IMR-90 (cell line): ENCODE results near the gene NTSR1. TPM values are rescaled to one million over a fixed set of nuclear protein-coding genes. Genes with fewer than 3 reads are reported as not detected.

Source experiments
- ATAC-seq: fragments of 200-7000 bp; cut with Tn5 transposase; 2 replicates; pipeline ENCODE4 v1.9.1; 2020; ENCODE audit warnings: low read depth, mild to moderate bottlenecking, moderate library complexity
- BruUV-seq: library from RNA; stranded (reverse); fragments of 400-500 nt; replicated peaks from 2 replicates; lab custom pipeline; 2021; lab: Mats Ljungman, UMichigan
- CTCF ChIA-PET: fragments of 300-600 bp; formaldehyde crosslinking; extraction: SDS; loops from one replicate; lab custom pipeline; 2021; ENCODE audit warnings: antibody characterized with exemption; lab: Yijun Ruan, JAX
- POLR2A ChIA-PET: fragments of 300-600 bp; sonication (Branson Sonifier 250); formaldehyde crosslinking; loops from one replicate; lab custom pipeline; 2022; ENCODE audit warnings: antibody characterized with exemption; ENCODE audit not compliant: unreplicated experiment; lab: Charles Lee
- DNase-seq: peaks from one replicate; pipeline ENCODE4 v3.0.0; 2013
- H2AFZ ChIP-seq: replicated peaks from 2 replicates; pipeline ENCODE3; 2013; ENCODE audit warnings: low read length, mild to moderate bottlenecking; ENCODE audit not compliant: poor library complexity
- H2AK5ac ChIP-seq: 2 replicates; pipeline ENCODE4 v1.6.1; 2013; ENCODE audit warnings: low read depth, low read length, inconsistent platforms
- H2AK9ac ChIP-seq: replicated peaks from 2 replicates; pipeline ENCODE3; 2013; ENCODE audit warnings: mild to moderate bottlenecking, low read depth, low read length, moderate library complexity; ENCODE audit not compliant: poor library complexity
- H2BK120ac ChIP-seq: 2 replicates; pipeline ENCODE4 v1.6.1; 2013; ENCODE audit warnings: low read depth, low read length, inconsistent platforms
- H2BK15ac ChIP-seq: 3 replicates; pipeline ENCODE4 v1.6.1; 2013; ENCODE audit warnings: low read depth, low read length, inconsistent platforms
- H2BK20ac ChIP-seq: 2 replicates; pipeline ENCODE4 v1.6.1; 2013; ENCODE audit warnings: low read depth, mild to moderate bottlenecking, inconsistent platforms, low read length, moderate library complexity
- H2BK5ac ChIP-seq: 2 replicates; pipeline ENCODE4 v1.6.1; 2013; ENCODE audit warnings: mild to moderate bottlenecking, low read depth, low read length, inconsistent platforms; ENCODE audit not compliant: poor library complexity, severe bottlenecking
- H3K14ac ChIP-seq: replicated peaks from 2 replicates; pipeline ENCODE4 v1.6.1; 2013; ENCODE audit warnings: low read depth, low read length, inconsistent platforms
- H3K18ac ChIP-seq: 2 replicates; pipeline ENCODE4 v1.6.1; 2013; ENCODE audit warnings: low read depth, low read length, control low read depth
- H3K23ac ChIP-seq: 2 replicates; pipeline ENCODE4 v1.6.1; 2013; ENCODE audit warnings: low read depth, low read length, inconsistent platforms
- H3K27ac ChIP-seq: 2 replicates; pipeline ENCODE4 v1.5.1; 2013; ENCODE audit warnings: mild to moderate bottlenecking, control low read depth, low read length; ENCODE audit not compliant: insufficient read depth
- H3K27me3 ChIP-seq: 2 replicates; pipeline ENCODE4 v1.6.1; 2013; ENCODE audit warnings: low read length; ENCODE audit not compliant: control insufficient read depth, insufficient read depth
- H3K36me3 ChIP-seq: 2 replicates; pipeline ENCODE4 v1.6.1; 2013; ENCODE audit warnings: low read length, mixed read lengths; ENCODE audit not compliant: control insufficient read depth, insufficient read depth
- H3K4ac ChIP-seq: 2 replicates; pipeline ENCODE4 v1.6.1; 2013; ENCODE audit warnings: low read depth, low read length, inconsistent platforms
- H3K4me1 ChIP-seq: 2 replicates; pipeline ENCODE4 v1.6.1; 2013; ENCODE audit warnings: low read length, mixed read lengths; ENCODE audit not compliant: control insufficient read depth, insufficient read depth
- H3K4me2 ChIP-seq: 2 replicates; pipeline ENCODE4 v1.6.1; 2013; ENCODE audit warnings: low read depth, mild to moderate bottlenecking, control low read depth, low read length, moderate library complexity
- H3K4me3 ChIP-seq: 2 replicates; pipeline ENCODE4 v1.5.1; 2013; ENCODE audit warnings: low read depth, mild to moderate bottlenecking, control low read depth, low read length, moderate library complexity; ENCODE audit not compliant: insufficient read depth
- H3K56ac ChIP-seq: 2 replicates; pipeline ENCODE4 v1.6.1; 2013; ENCODE audit warnings: low read length, inconsistent platforms; ENCODE audit not compliant: insufficient read depth; ENCODE audit errors: extremely low read depth
- H3K79me1 ChIP-seq, 2 experiments: 2 replicates each; pipeline ENCODE4 v1.6.1; 2013; ENCODE audit warnings: low read length in 2 of 2, inconsistent platforms in 1 of 2, low read depth in 1 of 2
- H3K9ac ChIP-seq: 2 replicates; pipeline ENCODE4 v1.6.1; 2013; ENCODE audit warnings: low read depth, low read length, control low read depth
- H3K9me1 ChIP-seq: 2 replicates; pipeline ENCODE4 v1.6.1; 2013; ENCODE audit warnings: low read length, inconsistent platforms; ENCODE audit not compliant: insufficient read depth
- H3K9me3 ChIP-seq: 2 replicates; pipeline ENCODE4 v1.6.1; 2013; ENCODE audit warnings: low read length; ENCODE audit not compliant: control insufficient read depth, insufficient read depth
- H4K20me1 ChIP-seq: 2 replicates; pipeline ENCODE4 v1.6.1; 2013; ENCODE audit warnings: low read length, inconsistent platforms; ENCODE audit not compliant: insufficient read depth
- H4K5ac ChIP-seq: 2 replicates; pipeline ENCODE4 v1.6.1; 2013; ENCODE audit warnings: mild to moderate bottlenecking, low read depth, low read length, control low read depth
- H4K8ac ChIP-seq, 2 experiments: 2 replicates each; pipeline ENCODE4 v1.6.1; 2013; ENCODE audit warnings: low read depth in 2 of 2, low read length in 2 of 2, control low read depth in 1 of 2, inconsistent platforms in 1 of 2
- H4K91ac ChIP-seq: 2 replicates; pipeline ENCODE4 v1.6.1; 2013; ENCODE audit warnings: low read depth, low read length, inconsistent platforms; ENCODE audit not compliant: insufficient read depth
- ELK1 ChIP-seq: fragments of 150-350 bp; IDR thresholded peaks from 2 replicates; pipeline ENCODE4 v1.6.1; 2016; ENCODE audit warnings: low read depth, mild to moderate bottlenecking, low read length, moderate library complexity, borderline replicate concordance
- WGBS, 2 experiments: methylation state at CpG; one replicate each; pipeline versions ENCODE4 v1.1.5 to v1.1.7; 2013; ENCODE audit warnings: missing lambda C conversion rate in 2 of 2; ENCODE audit not compliant: insufficient read length in 1 of 2; ENCODE audit errors: extremely low coverage in 2 of 2; 5-methylcytosine and 5-hydroxymethylcytosine counted together
- dilution Hi-C: fragments of 300-500 bp; cut with HindIII; formaldehyde crosslinking; loops from one replicate; pipeline ENCODE4 v1.14.3; 2018; ENCODE audit warnings: low sequenced_read_pairs; ENCODE audit not compliant: unreplicated experiment
- in situ Hi-C: fragments of 300-500 bp; cut with MboI; formaldehyde crosslinking; loops from 3 replicates; pipeline ENCODE4 v1.14.3; 2019; ENCODE audit warnings: low sequenced_read_pairs, inconsistent platforms, mixed read lengths
- intact Hi-C: fragments of 100-400 bp; cut with micrococcal nuclease; formaldehyde crosslinking; loops from 2 replicates; pipeline ENCODE4 v1.10.0; 2022
- polyA plus RNA-seq, 3 experiments: library from polyadenylated mRNA; depleted of rRNA; stranded (reverse); fragments of >200 nt; gene quantifications; 2 replicates each; pipeline ENCODE4 v1.2.3, GENCODE V29; 2012; ENCODE audit warnings: low replicate concordance in 1 of 3
- total RNA-seq: library from RNA; depleted of rRNA; stranded (reverse); fragments of >200 nt; gene quantifications from 2 replicates; pipeline ENCODE4 v1.2.3, GENCODE V29; 2012
- TF ChIP-seq, protein P1 (sequence below): conservative IDR thresholded peaks from 2 replicates; pipeline ENCODE4 v1.5.1; 2012; ENCODE audit warnings: mild to moderate bottlenecking, low read depth, low read length, improper control_type of control experiment

The NTSR1 gene
- total and polyA plus RNA-seq, 2 of the 4 experiments (the other 2 are of a cell fraction): 0.54 to 1.8 TPM

DNA sequence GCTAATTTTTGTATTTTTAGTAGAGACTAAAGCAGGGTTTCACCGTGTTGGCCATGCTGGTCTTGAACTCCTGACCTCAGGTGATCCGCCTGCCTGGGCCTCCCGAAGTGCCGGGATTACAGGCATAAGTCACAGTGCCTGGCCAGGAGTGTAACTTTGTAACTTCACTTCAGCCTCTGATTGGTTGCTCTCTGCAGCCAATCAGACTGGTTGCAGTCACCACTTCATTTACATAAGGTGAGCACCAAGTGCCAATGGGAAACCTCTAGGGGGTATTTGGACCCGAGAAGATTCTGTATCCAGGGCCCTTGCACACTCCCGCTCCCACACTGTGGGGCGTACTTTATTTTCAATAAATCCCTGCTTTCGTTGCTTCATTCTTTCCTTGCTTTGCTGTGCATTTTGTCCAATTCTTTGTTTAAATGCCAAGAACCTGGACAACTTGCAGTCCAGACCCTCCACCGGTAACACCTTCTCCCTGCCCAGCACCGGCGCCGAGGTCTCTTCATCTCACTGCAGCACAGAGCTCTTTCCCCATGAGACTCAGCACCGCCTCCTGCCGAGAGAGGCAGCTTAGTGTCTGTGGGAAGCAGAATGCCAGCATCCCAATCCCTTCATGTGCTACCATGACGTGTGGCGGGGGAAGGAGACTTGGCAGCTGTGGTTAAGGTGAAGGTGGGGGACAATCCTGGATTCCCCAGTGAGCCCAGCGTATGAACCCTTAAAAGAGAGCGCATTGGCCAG lies 73.7 kb downstream of the NTSR1 start:
- H4K91ac ChIP-seq: no peak overlapping the region
- H3K79me1 ChIP-seq: no peaks in the 10 kb centered on the region
- H3K4ac ChIP-seq: no peak overlapping the region
- no peak overlapping the region for H3K23ac ChIP-seq
- no peak overlapping the region for H2BK20ac ChIP-seq
- in situ Hi-C loops (no loop called here), intact Hi-C loops (no loop called here), dilution Hi-C loops (no loop called here)
- peak overlapping the region; percentile 81 for H2AK9ac ChIP-seq
- H2BK15ac ChIP-seq: no peak overlapping the region
- no peak overlapping the region for H3K14ac ChIP-seq
- no peak overlapping the region for H2AFZ ChIP-seq
- CTCF ChIA-PET: no interaction called here
- H4K8ac ChIP-seq: no peak overlapping the region
- H4K20me1 ChIP-seq: no peaks in the 10 kb centered on the region
- no peak for TF ChIP-seq ELK1
- TF ChIP-seq, protein P1, sequence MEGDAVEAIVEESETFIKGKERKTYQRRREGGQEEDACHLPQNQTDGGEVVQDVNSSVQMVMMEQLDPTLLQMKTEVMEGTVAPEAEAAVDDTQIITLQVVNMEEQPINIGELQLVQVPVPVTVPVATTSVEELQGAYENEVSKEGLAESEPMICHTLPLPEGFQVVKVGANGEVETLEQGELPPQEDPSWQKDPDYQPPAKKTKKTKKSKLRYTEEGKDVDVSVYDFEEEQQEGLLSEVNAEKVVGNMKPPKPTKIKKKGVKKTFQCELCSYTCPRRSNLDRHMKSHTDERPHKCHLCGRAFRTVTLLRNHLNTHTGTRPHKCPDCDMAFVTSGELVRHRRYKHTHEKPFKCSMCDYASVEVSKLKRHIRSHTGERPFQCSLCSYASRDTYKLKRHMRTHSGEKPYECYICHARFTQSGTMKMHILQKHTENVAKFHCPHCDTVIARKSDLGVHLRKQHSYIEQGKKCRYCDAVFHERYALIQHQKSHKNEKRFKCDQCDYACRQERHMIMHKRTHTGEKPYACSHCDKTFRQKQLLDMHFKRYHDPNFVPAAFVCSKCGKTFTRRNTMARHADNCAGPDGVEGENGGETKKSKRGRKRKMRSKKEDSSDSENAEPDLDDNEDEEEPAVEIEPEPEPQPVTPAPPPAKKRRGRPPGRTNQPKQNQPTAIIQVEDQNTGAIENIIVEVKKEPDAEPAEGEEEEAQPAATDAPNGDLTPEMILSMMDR: peak; percentile 24; the same call in 1 of the 2 replicates
- peaks cover 2% of the 10 kb centered on the region; the same call in 1 of the 2 replicates for H3K27me3 ChIP-seq
- no peaks in the 10 kb centered on the region for H3K4me1 ChIP-seq
- H2AK5ac ChIP-seq: no peak overlapping the region
- DNase-seq (no peak), ATAC-seq (0 out of 2 replicates have a peak, but pooled peaks have one; percentile 35)
- no peak overlapping the region for H3K9ac ChIP-seq
- no peaks in the 10 kb centered on the region for H3K9me1 ChIP-seq
- no peak overlapping the region for H3K4me3 ChIP-seq
- WGBS, 2 experiments: 87% methylated on average over 12 of the region's 18 CpGs; no CpG with 5 or more reads in 1 of the 2 experiments
- POLR2A ChIA-PET: no interaction called here
- no TSS peak for BruUV-seq
- H2BK120ac ChIP-seq: no peak overlapping the region
- H2BK5ac ChIP-seq: no peak overlapping the region
- H3K56ac ChIP-seq: no peak overlapping the region
- H3K36me3 ChIP-seq: no peaks in the 10 kb centered on the region
- no peaks in the 10 kb centered on the region for H3K9me3 ChIP-seq
- H3K27ac ChIP-seq: no peak overlapping the region
- no peak overlapping the region for H3K4me2 ChIP-seq
- H3K18ac ChIP-seq: no peak overlapping the region
- H4K5ac ChIP-seq: no peak overlapping the region
